Type B pancreatic cell (in vitro differentiated cells): ENCODE measurements around the gene IPO7. TPM values are rescaled to one million over a fixed set of nuclear protein-coding genes. Genes with fewer than 3 reads are reported as not detected.
"Not testable (repeated sequence)": the region's sequence is repeated elsewhere in the genome, so short reads cannot be mapped to it uniquely, and the experiment has no call there.

ENCODE experiments used
- DNase-seq: peaks from one replicate; pipeline ENCODE4 v3.0.0; 2021; ENCODE audit warnings: mixed read lengths; ENCODE audit not compliant: unreplicated experiment; ENCODE audit errors: extremely low spot score
- H3K27ac Mint-ChIP-seq: 2 replicates; pipeline ENCODE4 v1.8.0; 2021; ENCODE audit warnings: mild to moderate bottlenecking, mixed read lengths
- H3K27me3 Mint-ChIP-seq: 2 replicates; pipeline ENCODE4 v1.8.0; 2021; ENCODE audit warnings: mixed read lengths
- H3K36me3 Mint-ChIP-seq: 2 replicates; pipeline ENCODE4 v1.8.0; 2021; ENCODE audit warnings: mixed read lengths
- H3K4me1 Mint-ChIP-seq: one replicate; pipeline ENCODE4 v1.8.0; 2021; ENCODE audit warnings: mixed read lengths; ENCODE audit not compliant: unreplicated experiment
- H3K4me3 Mint-ChIP-seq: 2 replicates; pipeline ENCODE4 v1.8.0; 2021; ENCODE audit warnings: mild to moderate bottlenecking, mixed read lengths
- H3K9me3 Mint-ChIP-seq: 2 replicates; pipeline ENCODE4 v1.8.0; 2021; ENCODE audit warnings: mixed read lengths
- total RNA-seq: library from RNA; stranded (reverse); gene quantifications from 2 replicates; pipeline ENCODE4 v1.2.1, GENCODE V29; 2021; ENCODE audit warnings: low replicate concordance
- TF ChIP-seq, protein P1 (sequence below): fragments of 200-600 bp; sonication (generic); conservative IDR thresholded peaks from 2 replicates; pipeline ENCODE4 v1.5.0; 2021; ENCODE audit warnings: antibody characterized with exemption, mild to moderate bottlenecking

IPO7 gene
- total RNA-seq, 1 donor from 2014 or later = 159 TPM

DNA sequence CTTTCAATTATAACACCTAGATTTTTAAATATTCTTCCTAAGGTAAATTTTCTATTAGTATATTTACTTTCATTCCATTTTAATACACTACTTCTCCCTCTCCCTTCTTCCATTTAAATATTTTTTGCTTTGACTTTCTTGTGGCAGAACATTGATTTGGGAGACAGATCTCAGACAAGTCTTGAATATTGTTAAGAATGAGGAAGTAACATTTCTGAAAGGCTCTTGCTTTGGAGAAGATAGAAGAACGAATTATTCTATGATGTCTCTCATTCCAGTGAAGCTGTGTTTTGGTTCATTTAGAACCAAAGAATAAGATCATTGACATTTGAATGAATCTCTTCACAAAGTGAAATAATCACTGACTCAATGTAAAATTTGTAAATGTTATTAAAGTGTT lies 2.4 kb downstream of the IPO7 start:
- H3K9me3 Mint-ChIP-seq = peaks cover 4% of the 10 kb centered on the region

DNA sequence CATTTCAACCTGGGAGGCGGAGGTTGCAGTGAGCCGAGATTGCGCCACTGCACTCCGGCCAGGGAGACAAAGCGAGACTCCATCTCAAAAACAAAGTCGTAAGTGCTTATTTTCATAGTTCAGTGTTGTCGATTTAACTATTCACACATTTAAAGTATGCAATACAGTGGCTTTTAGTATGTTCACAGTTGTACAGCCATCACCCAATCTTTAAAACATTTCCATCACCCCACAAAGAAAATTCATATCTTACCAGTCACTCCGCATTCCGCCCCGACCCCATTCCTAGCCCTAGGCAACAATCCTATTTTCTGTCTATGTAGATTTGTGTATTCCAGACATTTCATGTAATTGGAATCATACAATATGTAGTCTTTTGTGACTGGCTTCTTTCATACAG lies 11.9 kb downstream of the IPO7 start:
- Mint-ChIP-seq H3K4me1 (peaks cover 25% of the 10 kb centered on the region), H3K36me3 (peaks cover 27% of the 10 kb centered on the region), H3K4me3 (peak overlapping the region; percentile 3), H3K9me3 (no peaks in the 10 kb centered on the region), H3K27me3 (no peaks in the 10 kb centered on the region), H3K27ac (peak overlapping the region; percentile 24)
- TF ChIP-seq, protein P1, sequence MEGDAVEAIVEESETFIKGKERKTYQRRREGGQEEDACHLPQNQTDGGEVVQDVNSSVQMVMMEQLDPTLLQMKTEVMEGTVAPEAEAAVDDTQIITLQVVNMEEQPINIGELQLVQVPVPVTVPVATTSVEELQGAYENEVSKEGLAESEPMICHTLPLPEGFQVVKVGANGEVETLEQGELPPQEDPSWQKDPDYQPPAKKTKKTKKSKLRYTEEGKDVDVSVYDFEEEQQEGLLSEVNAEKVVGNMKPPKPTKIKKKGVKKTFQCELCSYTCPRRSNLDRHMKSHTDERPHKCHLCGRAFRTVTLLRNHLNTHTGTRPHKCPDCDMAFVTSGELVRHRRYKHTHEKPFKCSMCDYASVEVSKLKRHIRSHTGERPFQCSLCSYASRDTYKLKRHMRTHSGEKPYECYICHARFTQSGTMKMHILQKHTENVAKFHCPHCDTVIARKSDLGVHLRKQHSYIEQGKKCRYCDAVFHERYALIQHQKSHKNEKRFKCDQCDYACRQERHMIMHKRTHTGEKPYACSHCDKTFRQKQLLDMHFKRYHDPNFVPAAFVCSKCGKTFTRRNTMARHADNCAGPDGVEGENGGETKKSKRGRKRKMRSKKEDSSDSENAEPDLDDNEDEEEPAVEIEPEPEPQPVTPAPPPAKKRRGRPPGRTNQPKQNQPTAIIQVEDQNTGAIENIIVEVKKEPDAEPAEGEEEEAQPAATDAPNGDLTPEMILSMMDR = no peak
- DNase-seq = no peak

More for the DNA sequence above, 2.4 kb downstream of the IPO7 start:
- no peak for DNase-seq
- TF ChIP-seq, protein P1 = no peak
- peak overlapping the region; percentile 63 for H3K27ac Mint-ChIP-seq
- H3K4me3 Mint-ChIP-seq = peak overlapping the region; percentile 95
- H3K4me1 Mint-ChIP-seq = peaks cover 16% of the 10 kb centered on the region
- no peaks in the 10 kb centered on the region for H3K27me3 Mint-ChIP-seq
- peaks cover 18% of the 10 kb centered on the region for H3K36me3 Mint-ChIP-seq

DNA sequence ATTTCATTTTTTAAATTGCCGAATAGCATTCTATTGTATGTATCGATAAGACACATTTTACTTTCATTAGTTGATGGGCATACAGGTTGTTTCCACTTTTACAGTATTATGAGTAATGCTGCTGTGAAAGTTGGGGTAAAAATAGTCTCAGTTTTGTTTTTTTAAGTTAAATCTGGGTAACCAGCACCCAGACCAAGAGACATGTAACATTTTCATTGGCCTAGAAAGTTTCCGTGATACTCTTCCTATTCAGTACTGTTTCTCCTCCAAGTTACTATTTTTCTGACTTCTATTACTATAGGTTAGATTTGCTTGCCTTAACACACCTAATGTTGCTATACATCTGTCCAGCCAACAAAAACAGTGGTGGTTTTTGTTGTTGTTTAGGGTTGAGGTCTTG lies 12.3 kb downstream of the IPO7 start:
- H3K27me3 Mint-ChIP-seq = no peaks in the 10 kb centered on the region
- H3K27ac Mint-ChIP-seq = peak overlapping the region; percentile 24
- peaks cover 27% of the 10 kb centered on the region for H3K36me3 Mint-ChIP-seq
- DNase-seq = no peak
- no peaks in the 10 kb centered on the region for H3K9me3 Mint-ChIP-seq
- H3K4me3 Mint-ChIP-seq = peak overlapping the region; percentile 3
- TF ChIP-seq, protein P1 = no peak
- H3K4me1 Mint-ChIP-seq = peaks cover 25% of the 10 kb centered on the region

DNA sequence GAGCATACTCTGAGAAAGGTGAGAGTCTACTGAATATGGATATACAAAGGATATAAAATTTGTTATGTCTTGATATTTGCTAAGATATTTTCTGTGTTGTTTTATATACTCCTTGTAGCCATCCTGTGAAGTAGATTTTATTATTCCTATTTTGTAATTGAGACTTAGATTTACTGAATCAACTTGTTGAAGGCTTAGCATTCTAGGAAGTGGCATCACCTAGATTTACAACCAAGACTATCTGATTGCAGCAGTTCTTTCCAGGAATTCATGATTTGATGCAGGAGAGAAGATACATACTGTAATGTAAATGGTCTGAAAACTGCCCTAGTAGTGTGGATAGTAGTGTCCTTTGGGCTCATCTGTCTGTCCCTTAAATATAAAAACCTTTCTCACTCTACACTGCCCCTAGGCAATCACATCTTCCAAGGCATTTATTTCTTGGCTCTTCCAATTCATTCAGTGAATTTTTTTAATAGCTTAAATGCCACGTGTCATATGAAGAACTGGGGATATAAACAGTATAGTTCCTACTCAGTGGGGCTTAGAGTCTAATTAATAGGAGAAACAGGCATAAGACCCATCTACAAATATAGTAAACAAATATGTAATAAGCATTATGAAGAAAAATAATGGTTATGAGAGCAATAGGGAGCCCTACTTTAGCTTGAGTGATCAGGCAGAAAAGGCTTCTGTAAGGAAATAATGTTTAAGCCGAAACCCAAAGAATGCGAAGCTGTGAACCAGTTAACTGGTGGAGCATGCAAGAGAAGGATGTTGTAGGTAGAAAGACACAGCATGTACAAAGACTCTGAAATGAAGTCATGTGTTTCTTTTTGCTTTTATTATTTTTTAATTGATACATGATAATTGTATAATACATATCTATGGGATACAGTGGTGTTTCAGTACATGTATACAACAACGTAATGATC lies 13.6 kb downstream of the IPO7 start:
- Mint-ChIP-seq H3K27me3 (no peaks in the 10 kb centered on the region), H3K9me3 (no peaks in the 10 kb centered on the region), H3K4me3 (no peak overlapping the region)

DNA sequence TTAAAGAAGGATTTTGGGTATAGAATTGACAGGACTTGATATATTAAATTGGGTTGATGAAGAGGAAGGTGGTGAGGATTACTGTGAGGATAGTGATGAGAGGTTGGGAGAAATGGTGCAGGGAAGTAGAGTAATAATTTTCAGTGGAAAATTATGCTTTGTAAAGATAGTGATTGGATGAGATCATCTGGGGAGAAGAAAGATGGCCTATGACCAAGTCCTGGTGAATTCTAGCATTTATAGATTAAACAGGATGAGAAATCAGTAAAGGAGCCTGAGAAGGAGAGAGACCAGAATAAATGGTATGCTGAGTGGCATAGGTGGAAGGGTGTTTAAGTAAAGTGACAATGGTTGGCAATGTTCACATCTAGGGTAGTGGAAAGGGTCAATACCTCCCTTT lies 15.0 kb downstream of the IPO7 start:
- no peak for DNase-seq
- TF ChIP-seq, protein P1 = no peak
- H3K4me3 Mint-ChIP-seq = no peak overlapping the region
- no peak overlapping the region for H3K27ac Mint-ChIP-seq
- H3K36me3 Mint-ChIP-seq = peaks cover 23% of the 10 kb centered on the region
- no peaks in the 10 kb centered on the region for H3K9me3 Mint-ChIP-seq
- H3K27me3 Mint-ChIP-seq = no peaks in the 10 kb centered on the region
- H3K4me1 Mint-ChIP-seq = peaks cover 25% of the 10 kb centered on the region

More for the DNA sequence above, 13.6 kb downstream of the IPO7 start:
- Mint-ChIP-seq H3K36me3 (peaks cover 25% of the 10 kb centered on the region), H3K4me1 (peaks cover 25% of the 10 kb centered on the region), H3K27ac (peak overlapping the region; percentile 63)
- DNase-seq = no peak
- TF ChIP-seq, protein P1 = no peak

DNA sequence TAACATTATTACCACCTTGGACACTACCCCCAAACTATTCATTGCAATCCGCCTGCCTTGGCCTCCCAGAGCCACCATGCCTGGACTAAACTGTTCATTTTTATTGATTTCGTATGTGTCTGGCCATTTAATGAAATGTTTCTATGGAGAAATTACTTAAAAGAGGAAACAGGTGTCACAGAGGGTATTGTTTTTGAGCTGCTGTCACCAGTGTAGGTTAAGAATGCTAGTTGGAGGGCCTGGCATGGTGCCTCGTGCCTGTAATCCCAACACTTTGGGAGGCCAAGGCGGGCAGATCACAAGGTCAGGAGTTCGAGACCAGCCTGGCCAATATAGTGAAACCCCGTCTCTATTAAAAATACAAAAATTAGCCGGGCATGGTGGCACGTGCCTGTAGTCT lies 17.4 kb downstream of the IPO7 start:
- H3K27ac Mint-ChIP-seq, H3K27me3 Mint-ChIP-seq, DNase-seq, H3K4me3 Mint-ChIP-seq, H3K9me3 Mint-ChIP-seq: not testable (repeated sequence)
- Mint-ChIP-seq H3K4me1 (peaks cover 19% of the 10 kb centered on the region), H3K36me3 (peaks cover 22% of the 10 kb centered on the region)
